MCF 10A (cell line): ENCODE results near the gene CPNE2. TPM values are rescaled to one million over a fixed set of nuclear protein-coding genes. Genes with fewer than 3 reads are reported as not detected.

Source experiments
- BruUV-seq: library from RNA; stranded (reverse); fragments of 400-500 nt; replicated peaks from 2 replicates; lab custom pipeline; 2021; lab: Mats Ljungman, UMichigan
- CTCF ChIA-PET: fragments of 300-600 bp; sonication (Branson Sonifier 250); formaldehyde crosslinking; extraction: SDS; loops from one replicate; lab custom pipeline; 2021; ENCODE audit warnings: antibody characterized with exemption, inconsistent platforms; lab: Yijun Ruan, JAX
- POLR2A ChIA-PET: fragments of 300-600, 350-650 bp; sonication (Branson Sonifier 250); formaldehyde crosslinking; extraction: SDS; loops from one replicate; lab custom pipeline; 2020; ENCODE audit warnings: antibody characterized with exemption, inconsistent platforms; lab: Yijun Ruan, JAX
- DNase-seq: peaks from one replicate; pipeline ENCODE4 v3.0.0-alpha.2; 2018; ENCODE audit not compliant: unreplicated experiment
- H3K27ac Mint-ChIP-seq: one replicate; pipeline ENCODE4 v1.8.0; 2022; ENCODE audit warnings: mild to moderate bottlenecking, low read depth, mixed read lengths; ENCODE audit not compliant: unreplicated experiment
- H3K27me3 Mint-ChIP-seq: one replicate; pipeline ENCODE4 v1.8.0; 2022; ENCODE audit warnings: mixed read lengths; ENCODE audit not compliant: insufficient read depth, unreplicated experiment
- H3K36me3 Mint-ChIP-seq: one replicate; pipeline ENCODE4 v1.8.0; 2022; ENCODE audit warnings: mild to moderate bottlenecking, moderate library complexity, mixed read lengths; ENCODE audit not compliant: insufficient read depth, unreplicated experiment
- H3K4me1 Mint-ChIP-seq: one replicate; pipeline ENCODE4 v1.8.0; 2022; ENCODE audit warnings: mixed read lengths; ENCODE audit not compliant: insufficient read depth, unreplicated experiment
- H3K4me3 Mint-ChIP-seq: one replicate; pipeline ENCODE4 v1.8.0; 2022; ENCODE audit warnings: mild to moderate bottlenecking, moderate library complexity, mixed read lengths; ENCODE audit not compliant: unreplicated experiment
- H3K9me3 Mint-ChIP-seq: one replicate; pipeline ENCODE4 v1.8.0; 2022; ENCODE audit warnings: mixed read lengths; ENCODE audit not compliant: unreplicated experiment
- CTCF ChIP-seq: fragments of 200-600 bp; IDR thresholded peaks from one replicate; pipeline ENCODE4 v1.8.0; 2022; ENCODE audit warnings: antibody characterized with exemption, mild to moderate bottlenecking; ENCODE audit not compliant: unreplicated experiment
- intact Hi-C: fragments of 100-400 bp; cut with micrococcal nuclease; formaldehyde crosslinking; loops from 2 replicates; pipeline ENCODE4 v1.14.1; 2022
- total RNA-seq: library from RNA; stranded (reverse); gene quantifications from 2 replicates; pipeline ENCODE4 v1.2.3, GENCODE V29; 2022

Gene CPNE2
- total RNA-seq, 1 experiment from 2014 or later: 6.7 TPM

DNA sequence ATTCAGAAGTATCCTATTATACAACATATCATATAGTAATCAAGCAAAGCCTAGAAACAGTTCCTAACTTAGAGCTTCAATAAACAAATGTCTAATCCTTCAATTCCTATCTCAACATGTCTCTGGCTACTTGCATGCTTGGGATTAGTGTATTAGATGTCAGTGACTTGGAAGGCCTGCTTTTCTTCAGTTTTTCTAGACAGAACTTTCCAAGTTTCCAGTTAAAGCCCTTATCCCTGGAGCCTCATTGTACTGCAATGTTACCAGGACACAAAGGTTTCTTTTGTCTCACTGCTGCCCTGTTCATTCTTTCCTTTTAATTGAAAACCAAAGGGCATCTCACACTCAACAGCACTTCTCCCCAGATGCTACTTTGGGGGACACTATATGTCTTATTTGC, 76.9 kb downstream of the CPNE2 start:
- POLR2A ChIA-PET: interaction anchor here (0.6 to 1.0 kb wide), 3 partner anchors 16 to 512 kb away, joined by 3 to 7 read pairs (median 4); partner anchors contain the start of genes MT1F, PSME3IP1 and RSPRY1
- intact Hi-C loops: loop anchor here (2.0 to 10.0 kb wide), 3 partner anchors 77 to 377 kb away; partner anchors contain the start of genes CPNE2 and HERPUD1
- TF ChIP-seq CTCF: no peak
- no peak overlapping the region for H3K27ac Mint-ChIP-seq
- no peaks in the 10 kb centered on the region for H3K27me3 Mint-ChIP-seq
- CTCF ChIA-PET: interaction anchor here (0.5 to 2.0 kb wide), 6 partner anchors 11 to 452 kb away, joined by 3 to 13 read pairs (median 4); no protein-coding TSS in a partner anchor
- no TSS peak for BruUV-seq
- no peak for DNase-seq
- H3K4me1 Mint-ChIP-seq: peaks cover 13% of the 10 kb centered on the region
- H3K9me3 Mint-ChIP-seq: no peaks in the 10 kb centered on the region
- no peak overlapping the region for H3K4me3 Mint-ChIP-seq
- peaks cover 74% of the 10 kb centered on the region for H3K36me3 Mint-ChIP-seq

DNA sequence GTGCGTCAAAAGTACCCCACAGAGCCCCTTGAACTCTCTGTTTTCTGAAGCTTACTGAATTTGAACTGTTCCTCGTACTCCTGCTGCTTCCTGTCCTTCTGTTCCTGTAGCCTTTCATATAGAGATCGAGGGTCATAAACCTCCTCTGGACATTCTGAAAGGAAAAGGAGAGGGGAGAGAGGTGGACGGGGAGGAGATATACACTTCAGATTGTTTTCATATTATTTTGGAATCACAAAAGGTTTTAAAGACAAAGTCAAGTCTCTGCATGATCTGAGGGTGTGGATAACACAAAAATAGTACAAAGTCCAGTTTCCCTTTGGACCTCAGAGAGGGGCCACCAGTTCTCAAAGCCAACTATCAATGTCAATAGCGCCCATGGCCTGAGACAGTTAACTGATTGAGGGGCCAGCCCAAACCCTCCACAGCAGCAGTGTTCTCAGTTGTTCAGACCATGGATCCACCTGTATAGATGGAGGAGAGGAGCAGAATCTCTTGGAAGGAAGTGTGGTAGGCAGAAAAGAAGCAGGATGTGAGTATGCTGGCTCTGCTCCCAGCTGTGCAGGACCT, 80.4 kb downstream of the CPNE2 start:
- DNase-seq: no peak
- ChIA-PET POLR2A (no interaction called here), CTCF (interaction anchor here (1.4 kb wide), 1 partner anchor 380 kb away, joined by 3 read pairs; no protein-coding TSS in a partner anchor)
- Mint-ChIP-seq H3K36me3 (peaks cover 61% of the 10 kb centered on the region), H3K4me3 (no peak overlapping the region), H3K4me1 (peaks cover 4% of the 10 kb centered on the region), H3K27me3 (no peaks in the 10 kb centered on the region), H3K27ac (no peak overlapping the region), H3K9me3 (no peaks in the 10 kb centered on the region)
- no peak for TF ChIP-seq CTCF
- intact Hi-C loops: no loop called here
- no TSS peak for BruUV-seq

DNA sequence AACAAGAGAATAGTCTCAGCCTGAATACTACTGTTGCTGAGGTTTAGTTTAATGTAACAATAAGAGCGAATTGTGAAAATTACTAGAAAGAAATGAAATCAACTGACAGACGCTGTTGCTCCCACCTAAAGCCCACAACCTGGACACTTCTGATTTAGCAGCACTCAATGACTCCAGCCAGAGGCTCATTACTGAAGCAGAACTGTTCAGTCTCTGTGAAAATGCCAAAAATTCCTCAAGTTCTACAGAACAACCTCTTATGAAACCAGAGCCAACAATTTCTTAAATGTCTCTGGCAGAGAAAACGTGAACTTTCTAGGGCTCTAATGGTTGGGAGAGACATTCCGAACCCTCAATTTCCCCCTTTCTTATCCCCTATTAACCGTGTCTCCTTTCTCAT, 83.5 kb downstream of the CPNE2 start:
- H3K9me3 Mint-ChIP-seq: no peaks in the 10 kb centered on the region
- H3K4me3 Mint-ChIP-seq: no peak overlapping the region
- intact Hi-C loops: no loop called here
- peaks cover 44% of the 10 kb centered on the region for H3K36me3 Mint-ChIP-seq
- no peak for DNase-seq
- TF ChIP-seq CTCF: no peak
- ChIA-PET CTCF (interaction anchor here (0.7 to 2.0 kb wide), 2 partner anchors 83 to 91 kb away, joined by 4 to 8 read pairs; partner anchors contain the start of gene CPNE2), POLR2A (interaction anchor here (2.5 kb wide), 1 partner anchor 9 kb away, joined by 24 read pairs; the partner anchor contains the start of genes PSME3IP1 and RSPRY1)
- H3K27me3 Mint-ChIP-seq: no peaks in the 10 kb centered on the region
- BruUV-seq: no TSS peak
- no peaks in the 10 kb centered on the region for H3K4me1 Mint-ChIP-seq
- H3K27ac Mint-ChIP-seq: no peak overlapping the region

GRCh38 chr16:57178196-57178595, 85.8 kb downstream of the CPNE2 start:
- ChIA-PET POLR2A (interaction anchor here (1.0 kb wide), 1 partner anchor 9 kb away, joined by 3 read pairs; no protein-coding TSS in a partner anchor), CTCF (interaction anchor here (1.0 to 1.2 kb wide), 2 partner anchors 20 to 95 kb away, joined by 3 read pairs; no protein-coding TSS in a partner anchor)
- no peak for TF ChIP-seq CTCF
- Mint-ChIP-seq H3K36me3 (peaks cover 25% of the 10 kb centered on the region), H3K27ac (no peak overlapping the region), H3K4me3 (no peak overlapping the region), H3K4me1 (no peaks in the 10 kb centered on the region), H3K9me3 (no peaks in the 10 kb centered on the region), H3K27me3 (no peaks in the 10 kb centered on the region)
- DNase-seq: no peak
- intact Hi-C loops: no loop called here
- no TSS peak for BruUV-seq
